Measurements from ENCODE around the gene CFAP43.
"Not testable (repeated sequence)": the region's sequence is repeated elsewhere in the genome, so short reads cannot be mapped to it uniquely, and the experiment has no call there.

CFAP43 gene

DNA sequence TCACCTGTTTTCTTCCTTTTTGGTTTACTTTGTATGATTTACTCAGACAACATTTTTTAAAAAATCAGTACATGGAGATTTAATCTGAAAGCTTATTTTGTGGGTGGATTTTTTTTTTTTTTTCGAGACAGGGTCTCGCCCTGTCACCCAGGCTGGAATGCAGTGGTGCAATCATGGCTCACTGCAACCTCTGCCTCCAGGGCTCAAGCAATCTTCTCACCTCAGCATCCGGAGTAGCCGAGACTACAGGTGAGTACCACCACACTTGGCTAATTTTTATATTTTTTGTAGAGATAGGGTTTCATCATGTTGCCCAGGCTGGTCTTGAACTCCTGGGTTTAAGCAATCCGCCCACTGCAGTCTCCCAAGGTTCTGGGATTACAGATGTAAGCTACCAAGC is 25.1 kb upstream of the CFAP43 start:
- DNase-seq, result no peak

DNA sequence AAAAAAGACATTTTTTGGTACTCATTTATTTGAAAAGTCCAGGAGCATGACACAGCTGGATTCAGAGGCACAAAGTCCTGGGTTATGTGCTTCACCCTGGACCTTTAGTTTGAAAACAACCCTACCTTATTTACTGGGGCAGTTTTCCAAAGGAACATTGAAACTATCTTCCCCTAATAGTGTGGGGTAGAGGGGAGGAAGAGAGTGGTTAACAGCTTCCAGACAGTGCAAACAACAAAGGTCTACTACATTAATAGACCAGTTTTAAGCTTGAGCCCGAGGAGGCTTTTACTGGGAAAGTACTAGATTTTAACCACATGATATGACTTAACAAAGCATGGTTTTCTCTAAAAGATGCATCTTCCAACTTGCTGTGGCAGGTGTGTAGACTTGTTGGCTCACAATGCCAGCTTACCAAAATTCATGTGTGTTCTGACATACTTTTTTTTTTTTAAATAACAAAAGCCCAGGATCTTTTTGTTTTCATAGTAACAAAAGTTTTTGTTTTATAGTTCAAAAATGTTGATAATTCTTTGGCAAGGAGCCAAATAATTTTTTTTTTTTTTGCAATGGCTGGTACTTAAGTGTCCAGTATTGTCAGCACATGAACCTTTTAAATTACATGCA is 24.3 kb upstream of the CFAP43 start:
- DNase-seq, result no peak

DNA sequence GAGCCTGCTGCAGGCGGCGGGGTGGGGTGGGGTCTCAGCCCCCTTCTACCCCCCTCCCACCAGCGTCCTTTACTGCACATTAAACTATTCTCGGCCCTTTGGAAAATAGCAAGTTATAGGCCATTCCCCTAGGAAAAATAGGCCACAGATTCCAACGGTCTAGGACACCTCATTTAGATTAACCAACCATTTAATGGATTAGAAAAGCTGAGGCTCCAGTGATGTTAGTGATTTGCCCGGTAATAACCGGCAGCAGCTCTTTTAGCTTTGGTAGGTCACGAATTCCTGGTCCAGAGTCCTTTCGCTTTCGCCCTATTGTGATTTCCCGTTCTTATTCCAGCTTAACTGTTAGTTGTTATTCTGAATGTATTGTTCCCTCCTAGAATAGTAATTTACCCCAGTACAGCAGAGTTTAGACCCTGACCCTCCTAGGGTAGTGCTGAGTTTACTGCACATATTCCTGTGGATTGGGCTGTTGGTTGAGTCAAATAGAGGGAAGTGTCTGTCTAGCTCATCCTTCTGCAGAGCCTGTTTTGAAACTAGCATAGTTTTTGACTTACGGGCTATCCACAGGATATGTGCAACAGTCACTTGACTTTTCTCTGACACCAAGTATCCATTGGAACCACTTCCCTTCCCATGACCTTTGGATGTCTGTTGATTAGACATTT is 23.3 kb upstream of the CFAP43 start:
- DNase-seq, result no peak

DNA sequence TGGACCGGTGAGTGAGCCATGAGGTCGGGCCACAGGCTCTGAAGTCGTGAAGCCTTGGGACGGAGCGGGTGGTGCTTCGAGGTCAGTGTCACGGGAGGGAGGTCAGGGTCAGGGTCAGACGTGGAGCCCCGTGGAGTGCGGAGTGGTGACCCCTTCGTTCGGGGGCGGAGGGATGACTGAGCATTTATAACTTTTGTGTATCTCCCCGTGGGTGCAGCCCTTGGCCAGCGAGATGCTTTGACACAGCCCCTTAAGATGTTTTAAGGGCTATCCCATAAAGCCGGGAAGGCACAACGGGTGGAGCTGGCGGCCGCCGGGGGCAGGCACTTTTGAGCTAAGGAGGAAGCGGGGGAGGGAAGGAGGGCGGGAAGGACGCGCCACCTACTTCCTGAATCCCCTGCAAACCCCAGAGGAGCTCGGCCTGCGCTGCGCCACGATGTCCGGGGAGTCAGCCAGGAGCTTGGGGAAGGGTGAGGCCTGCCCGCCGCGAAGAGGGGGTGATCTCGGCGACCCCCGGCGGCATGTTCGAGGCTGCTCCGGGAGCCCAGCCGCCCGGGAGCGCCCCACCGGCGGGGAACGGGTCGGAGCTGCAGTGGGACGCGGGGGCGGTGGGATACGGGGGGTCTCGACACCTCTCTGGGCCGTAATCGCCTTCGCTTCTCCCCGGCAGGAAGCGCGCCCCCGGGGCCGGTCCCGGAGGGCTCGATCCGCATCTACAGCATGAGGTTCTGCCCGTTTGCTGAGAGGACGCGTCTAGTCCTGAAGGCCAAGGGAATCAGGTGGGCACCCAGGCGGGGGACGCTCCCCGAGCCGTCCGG is 22.5 kb upstream of the CFAP43 start, which contains the start of gene GSTO1:
Gene GSTO1 (plus strand): TSS at position 400 of the 818 bp plus-strand sequence. CDS start 37 bp downstream, at position 437.
- DNase-seq, result peak; percentile 15

DNA sequence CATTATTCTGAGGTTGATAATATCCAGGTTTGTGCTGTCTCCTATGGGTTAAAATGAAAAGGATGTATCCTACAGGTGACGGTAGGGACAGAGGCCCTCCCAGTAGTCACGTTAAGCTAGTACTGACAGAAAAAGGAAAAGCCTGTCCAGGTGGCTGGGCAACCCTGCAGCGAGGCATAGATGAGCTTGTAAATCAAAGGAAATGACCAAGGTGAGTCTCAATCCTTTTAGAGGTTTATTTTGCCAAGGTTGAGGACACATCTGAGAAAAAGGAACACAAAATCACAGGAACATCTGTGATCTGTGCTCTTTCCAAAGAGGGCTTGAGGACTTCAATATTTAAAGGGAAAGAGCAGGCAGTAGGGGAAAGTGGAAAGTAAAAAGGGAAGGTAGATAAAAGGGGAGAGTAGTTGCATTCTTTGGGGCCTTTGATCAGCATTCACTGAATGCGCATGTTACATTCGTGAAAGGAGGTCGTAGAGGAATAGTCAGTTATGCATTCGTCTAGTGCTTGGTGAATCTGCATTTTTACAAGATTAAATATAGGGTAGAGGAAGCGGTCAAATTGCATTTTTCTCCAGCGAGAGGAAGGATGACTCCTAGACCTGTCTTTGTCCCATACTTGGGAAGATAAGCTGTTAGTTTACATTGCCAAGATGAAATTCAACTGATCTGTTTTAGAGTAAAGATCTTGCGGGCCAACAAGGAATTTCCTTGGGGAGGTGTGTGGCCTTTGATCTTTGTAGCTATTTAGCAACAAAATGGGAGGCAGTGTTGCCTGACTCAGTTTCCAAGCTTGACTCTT is 21.6 kb upstream of the CFAP43 start:
- DNase-seq, result no peak

DNA sequence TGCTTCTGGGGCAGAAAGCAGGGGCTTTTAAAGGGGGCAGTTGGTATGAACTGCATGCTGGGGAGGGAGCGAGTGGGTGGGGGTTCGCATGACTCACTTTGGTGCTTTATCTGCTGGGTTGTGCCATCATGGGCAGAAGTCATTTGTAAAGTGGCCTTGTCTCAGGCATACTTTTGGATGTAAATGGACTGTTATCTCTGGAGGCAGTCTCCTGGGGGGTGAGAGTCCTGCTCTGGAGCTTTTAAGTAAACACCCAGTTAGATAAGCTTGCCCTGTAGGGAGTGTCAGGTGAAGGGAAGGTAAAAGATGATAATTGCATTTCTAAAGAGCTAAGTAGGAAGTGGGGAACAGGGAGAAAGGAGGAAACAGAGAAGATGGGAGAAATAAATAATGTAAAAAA is 20.9 kb upstream of the CFAP43 start:
- no peak for DNase-seq

DNA sequence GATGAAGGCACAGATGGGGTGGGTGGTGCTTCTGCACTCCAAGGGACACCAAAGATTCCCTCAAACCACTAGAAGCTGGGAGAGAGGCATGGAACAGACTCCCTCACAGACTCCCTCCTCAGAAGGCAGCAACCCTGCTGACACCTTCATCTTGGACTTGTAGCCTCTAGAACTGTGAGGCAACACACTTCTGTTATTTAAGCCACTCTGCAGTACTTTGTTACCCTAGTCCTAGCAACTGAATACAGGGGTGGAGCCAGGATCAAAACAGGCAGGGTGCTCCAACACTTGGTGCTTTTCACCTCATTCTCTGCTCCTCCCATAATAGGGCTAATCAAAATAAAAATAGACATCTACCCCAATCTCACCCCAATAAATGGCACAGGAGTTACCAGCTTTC is 20.2 kb upstream of the CFAP43 start:
- no peak for DNase-seq

DNA sequence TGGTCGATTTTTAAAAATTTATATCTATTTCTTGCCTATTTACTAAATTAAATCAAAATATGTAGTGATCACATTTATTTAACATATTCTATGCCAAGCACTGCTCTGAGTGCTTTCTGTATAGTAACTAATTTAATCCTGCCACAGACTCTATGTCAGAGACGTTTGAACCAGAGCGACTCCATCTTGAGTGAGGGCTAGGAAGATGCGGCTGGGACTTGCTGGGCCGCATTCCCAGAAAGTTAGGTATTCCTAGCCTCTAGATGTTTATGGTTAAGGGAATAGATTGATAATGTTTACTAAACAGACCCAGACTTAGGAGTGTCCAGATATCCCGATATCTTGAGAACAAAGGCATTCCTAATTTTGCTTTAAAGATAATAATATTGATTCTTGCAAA is 19.3 kb upstream of the CFAP43 start:
- no peak for DNase-seq

DNA sequence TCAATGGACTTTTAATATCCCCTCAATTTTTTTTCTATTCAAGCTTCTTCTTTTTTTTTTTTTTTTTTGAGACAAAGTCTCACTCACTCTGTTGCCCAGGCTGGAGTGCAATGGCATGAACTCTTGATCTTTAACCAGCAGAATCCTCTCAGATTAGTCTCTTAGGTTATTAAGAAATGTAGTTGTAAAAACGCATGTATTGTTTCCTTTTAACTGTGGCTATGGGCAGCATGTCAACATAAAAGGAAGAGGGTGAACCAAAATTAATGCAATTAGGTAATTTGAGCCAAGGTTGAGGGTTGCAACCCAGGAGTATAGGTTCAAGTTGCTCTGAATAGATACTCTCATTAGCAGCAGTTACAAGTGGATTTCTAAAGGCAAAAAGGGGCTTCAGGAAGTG is 18.2 kb upstream of the CFAP43 start:
- no peak for DNase-seq

DNA sequence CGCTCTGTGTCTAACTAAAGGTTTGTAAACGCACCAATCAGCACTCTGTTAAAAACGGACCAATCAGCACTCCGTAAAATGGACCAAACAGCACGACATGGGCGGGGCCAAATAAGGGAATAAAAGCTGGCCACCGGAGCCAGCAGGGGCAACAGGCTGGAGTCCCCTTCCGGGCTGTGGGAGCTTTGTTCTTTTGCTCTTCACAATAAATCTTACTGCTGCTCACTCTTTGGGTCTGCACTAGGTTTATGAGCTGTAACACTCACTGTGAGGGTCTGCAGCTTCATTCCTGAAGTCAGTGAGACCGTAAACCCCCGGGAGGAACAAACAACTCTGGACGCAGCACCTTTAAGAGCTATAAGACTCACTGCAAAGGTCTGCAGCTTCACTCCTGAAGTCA is 16.8 kb upstream of the CFAP43 start:
- not testable (repeated sequence) for DNase-seq

DNA sequence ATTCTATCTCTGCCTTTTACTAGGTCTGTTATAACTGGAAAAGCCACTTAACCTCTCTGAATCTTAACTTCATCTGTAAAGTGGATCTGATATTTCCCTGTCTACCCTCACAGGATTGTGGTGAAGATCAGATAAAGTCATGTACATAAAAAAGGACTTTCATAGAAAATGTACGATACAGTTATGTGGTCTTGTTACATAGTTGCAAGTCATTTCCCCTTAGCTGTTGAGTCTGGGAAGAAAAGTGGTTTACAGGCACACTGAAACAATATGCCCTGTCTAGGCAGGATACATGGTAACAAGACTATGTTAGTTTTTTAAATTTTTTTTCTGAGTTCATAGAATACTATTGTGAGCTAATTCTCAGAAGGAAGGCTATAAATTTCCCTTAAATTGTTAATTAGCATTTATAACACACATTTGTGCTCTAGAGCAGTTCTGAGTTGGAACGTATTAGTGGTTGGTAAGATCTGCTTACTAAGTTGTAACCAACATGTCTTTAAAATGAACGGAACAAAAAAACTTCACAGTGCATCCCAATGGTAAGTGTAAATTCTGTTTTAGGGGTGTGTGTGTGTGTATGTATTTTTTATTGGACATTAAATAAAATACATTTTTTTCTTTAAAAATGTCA is 15.5 kb upstream of the CFAP43 start:
- no peak for DNase-seq

DNA sequence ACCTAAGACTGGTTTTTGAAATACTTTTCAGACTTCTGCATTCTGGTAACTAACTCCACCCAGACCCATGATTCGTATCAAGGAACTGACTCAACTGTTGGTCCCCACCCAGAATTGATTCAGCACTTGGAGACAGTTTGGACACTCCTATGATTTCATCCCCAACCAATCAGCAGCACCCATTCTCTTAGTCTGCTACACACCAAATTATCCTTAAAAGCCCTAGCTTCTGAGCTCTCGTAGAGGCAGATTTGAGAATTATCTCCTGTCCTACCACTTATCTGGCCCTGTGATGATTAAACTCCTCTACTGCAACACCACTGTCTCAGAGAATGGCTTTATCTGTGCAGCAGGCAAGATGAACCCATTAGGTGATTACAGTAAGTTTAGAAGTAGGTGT is 14.8 kb upstream of the CFAP43 start:
- no peak for DNase-seq

DNA sequence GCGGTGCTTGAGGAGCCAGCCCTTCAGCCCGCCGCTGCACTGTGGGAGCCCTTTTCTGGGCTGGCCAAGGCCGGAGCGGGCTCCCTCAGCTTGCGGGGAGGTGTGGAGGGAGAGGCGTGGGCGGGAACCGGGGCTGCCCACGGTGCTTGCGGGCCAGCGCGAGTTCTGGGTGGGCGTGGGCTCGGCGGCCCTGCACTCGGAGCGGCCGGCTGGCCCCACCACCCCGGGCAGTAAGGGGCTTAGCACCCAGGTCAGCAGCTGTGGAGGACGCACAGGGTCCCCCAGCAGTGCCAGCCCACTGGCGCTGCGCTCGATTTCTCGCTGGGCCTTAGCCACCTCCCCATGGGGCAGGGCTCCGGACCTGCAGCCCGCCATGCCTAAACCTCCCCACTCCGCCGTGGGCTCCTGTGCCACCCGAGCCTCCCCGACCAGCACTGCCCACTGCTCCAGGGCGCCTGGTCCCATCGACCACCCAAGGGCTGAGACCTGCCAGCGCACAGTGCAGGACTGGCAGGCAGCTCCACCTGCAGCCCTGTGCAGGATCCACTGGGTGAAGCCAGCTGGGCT is 13.0 kb upstream of the CFAP43 start:
- DNase-seq, result no peak

DNA sequence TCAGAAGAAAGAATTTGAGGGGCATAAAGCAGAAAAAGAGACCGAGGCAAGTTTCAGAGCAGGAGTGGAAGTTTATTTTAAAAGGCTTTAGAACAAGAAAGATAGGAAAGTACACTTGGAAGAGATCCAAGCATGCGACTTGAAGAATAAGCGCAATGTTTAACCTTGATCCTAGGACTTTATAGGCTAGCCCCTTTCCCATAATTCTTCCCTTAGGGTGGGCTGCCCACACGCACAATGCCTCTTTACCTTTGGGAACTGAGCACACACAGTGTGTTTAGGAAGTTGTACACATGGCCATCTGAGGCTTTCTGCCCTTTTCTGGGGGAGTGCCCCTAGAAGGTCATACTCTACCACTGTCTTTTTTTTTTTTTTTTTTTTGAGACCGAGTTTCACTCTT is 11.3 kb upstream of the CFAP43 start:
- DNase-seq, result no peak

DNA sequence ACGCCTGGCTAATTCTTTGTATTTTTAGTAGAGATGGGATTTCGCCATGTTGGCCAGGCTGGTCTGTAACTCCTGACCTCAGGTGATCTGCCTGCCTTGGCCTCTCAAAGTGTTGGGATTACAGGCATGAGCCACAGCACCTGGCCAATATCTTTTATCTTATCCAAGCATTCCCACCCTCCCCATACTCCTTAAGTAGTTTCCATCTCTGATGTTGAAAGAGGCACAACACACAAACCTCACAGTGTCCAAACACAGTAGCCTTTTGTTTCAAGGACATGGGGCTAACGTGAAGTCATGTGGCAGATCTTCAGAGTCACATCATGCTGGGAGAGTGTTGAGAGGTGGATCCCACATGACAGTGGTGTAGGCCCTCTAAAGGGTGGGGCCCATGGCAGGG is 10.8 kb upstream of the CFAP43 start:
- DNase-seq, result not testable (repeated sequence)

DNA sequence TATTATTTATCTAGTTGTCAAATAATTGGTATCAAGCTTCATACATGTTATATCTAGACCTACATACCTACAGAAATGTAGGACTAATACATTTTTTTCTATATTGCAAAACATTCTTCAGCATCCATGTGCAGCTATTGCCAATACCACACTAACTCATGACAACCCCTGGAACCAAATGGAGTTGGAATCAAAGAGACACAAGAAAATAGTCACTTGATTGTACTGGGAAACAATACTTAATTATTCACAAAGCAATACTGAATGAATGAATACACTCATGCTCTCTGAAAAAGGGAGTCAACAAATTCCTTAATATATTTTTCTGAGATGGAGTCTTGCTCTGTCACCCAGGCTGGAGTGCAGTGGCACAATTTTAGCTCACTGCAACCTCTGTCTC is 10.4 kb upstream of the CFAP43 start:
- DNase-seq, result no peak

DNA sequence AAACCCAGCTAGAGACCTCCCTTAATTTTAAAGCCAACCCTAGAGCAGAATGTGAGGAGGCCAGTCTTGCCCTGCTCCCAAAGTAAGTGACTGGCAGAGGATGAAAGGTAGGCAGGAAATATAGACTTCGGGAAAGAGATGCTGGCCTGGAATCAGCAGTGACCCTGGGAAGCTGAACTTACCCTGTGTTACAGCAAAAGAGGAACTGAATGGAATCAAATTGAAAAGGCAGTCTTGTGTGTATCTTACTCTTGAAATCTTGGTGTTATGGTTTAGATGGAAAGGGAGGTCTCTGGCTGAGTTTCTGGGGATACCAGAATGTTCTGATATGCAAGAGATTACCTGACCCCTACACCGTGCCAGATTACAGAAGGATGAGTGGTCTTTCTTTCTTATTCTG is 7.9 kb upstream of the CFAP43 start:
- DNase-seq, result no peak

DNA sequence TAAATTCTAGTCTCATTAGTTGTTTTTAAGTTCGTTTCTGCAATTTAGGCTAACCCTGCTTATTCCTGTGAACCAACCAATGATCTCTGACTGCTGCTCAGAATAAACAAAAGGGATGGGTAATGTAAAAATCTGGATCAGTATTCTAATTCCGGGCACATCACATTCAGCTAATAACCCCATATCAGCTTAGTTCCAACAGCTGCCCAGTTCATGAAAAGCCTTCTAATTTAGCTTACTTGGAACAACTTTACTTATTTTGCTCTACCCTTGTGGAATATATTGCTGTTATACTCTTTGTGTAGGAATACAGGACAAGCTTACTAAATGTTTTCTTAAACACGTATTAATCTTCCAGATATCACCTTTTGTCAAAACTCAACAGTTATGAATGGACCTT is 3.6 kb upstream of the CFAP43 start:
- DNase-seq, result no peak

DNA sequence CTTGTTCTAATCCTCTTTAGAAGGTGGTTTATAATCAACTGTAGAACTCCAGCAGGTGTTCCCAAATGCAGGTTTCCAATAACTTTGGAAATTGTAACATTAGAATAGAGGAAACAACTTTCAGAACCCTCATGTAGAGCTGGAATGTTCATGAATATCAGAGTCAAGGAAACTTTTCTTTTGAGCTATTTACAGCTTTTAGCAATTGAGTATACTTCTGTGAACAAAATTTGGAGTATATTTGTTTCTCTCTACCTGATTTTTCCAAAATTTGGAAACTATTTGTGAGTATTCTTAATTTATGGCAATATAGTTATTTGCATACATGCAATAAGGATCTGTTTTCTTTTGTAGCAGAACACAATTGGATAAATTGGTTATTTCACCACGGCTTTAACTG is 2.8 kb upstream of the CFAP43 start:
- DNase-seq, result no peak

DNA sequence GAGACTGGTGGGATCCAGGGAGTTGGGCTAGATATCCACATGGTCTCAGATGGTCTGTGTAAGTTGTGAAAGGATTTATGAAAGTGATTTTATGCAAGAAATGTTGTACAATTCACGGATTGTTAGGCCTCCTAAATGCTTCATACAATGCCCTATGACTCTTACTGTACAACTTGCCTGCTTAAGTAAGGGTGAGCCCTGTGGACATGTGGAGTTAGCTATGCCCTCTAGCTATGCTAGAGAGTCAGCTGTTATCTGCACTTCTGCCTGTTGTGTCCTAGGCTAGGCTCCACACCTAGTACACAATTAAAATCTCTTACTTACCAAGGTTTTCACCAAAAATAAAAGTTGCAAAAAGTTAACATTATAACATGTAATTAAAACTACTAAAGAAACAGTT is 1.7 kb upstream of the CFAP43 start:
- no peak for DNase-seq

DNA sequence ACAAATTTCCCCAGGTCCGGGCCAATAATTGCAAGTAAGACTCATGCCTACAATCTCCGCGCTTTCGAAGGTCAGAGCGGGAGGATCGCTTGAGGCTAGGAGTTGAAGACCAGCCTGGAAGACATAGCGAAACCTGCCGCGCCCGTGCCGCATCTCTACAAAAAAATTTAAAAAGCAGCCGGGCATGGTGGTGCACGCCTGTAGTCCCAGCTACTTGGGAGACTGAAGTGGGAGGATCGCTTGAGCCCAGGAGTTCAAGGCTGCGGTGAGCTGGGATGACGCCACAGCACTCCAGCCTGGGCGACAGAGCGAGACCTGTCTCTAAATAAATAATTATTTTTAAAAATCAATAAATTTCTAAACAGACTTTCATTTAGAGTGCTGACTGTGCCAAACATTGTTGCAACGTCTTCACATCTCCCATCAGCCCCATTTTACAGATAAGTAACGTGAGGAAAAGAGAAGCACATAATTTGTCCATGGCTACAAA is 494 bp upstream of the CFAP43 start:
- no peak for DNase-seq

DNA sequence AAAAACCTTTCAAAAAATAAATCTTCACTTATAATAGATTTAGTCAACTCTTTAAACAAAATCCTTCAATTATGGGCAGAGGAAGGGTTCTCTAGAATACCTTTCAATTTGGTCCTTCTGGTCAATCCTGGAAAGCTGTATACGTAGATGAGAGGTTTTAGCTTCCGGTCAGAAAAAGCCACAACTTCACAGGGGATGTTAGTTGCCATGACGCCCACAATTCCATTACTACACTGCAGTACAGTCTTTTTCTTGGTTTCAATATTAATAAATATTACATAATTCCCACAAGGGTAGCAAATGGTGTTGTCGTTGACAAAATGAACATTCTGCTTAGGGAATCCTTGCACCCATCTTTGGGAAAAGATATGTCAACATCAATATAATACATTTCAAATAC is 1.7 kb downstream of the CFAP43 start:
- DNase-seq, result no peak
